VCaP (cell line): ENCODE results near the gene KIAA1549.

ENCODE experiments used
- H3K27ac ChIP-seq: fragments of 450-650 bp; 2 replicates; pipeline ENCODE4 v1.5.1; 2017
- TF ChIP-seq, protein P1 (sequence below): fragments of 450-650 bp; conservative IDR thresholded peaks from 2 replicates; pipeline ENCODE4 v1.5.1; 2017; ENCODE audit warnings: mild to moderate bottlenecking, moderate library complexity

KIAA1549 gene

DNA sequence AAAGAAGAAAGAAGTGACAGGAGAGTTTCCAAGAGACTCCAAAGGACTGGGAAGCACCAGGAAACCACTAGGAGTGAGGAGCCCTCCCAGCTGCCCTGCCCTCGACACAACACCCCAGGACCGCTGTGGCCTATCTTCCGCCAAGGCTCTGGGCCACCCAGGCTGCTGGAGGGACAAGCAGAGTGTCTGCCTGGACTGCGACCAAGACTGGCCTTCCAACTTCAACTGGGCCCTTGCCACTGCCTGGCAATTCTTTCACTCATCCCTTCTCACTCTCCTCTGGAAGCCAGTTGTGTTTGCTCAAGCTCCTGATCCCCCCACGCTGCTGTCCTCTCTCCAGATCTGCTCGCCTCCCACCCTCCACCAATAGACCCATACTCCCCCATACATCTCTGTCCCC lies 10.2 kb downstream of the KIAA1549 start:
- TF ChIP-seq, protein P1, sequence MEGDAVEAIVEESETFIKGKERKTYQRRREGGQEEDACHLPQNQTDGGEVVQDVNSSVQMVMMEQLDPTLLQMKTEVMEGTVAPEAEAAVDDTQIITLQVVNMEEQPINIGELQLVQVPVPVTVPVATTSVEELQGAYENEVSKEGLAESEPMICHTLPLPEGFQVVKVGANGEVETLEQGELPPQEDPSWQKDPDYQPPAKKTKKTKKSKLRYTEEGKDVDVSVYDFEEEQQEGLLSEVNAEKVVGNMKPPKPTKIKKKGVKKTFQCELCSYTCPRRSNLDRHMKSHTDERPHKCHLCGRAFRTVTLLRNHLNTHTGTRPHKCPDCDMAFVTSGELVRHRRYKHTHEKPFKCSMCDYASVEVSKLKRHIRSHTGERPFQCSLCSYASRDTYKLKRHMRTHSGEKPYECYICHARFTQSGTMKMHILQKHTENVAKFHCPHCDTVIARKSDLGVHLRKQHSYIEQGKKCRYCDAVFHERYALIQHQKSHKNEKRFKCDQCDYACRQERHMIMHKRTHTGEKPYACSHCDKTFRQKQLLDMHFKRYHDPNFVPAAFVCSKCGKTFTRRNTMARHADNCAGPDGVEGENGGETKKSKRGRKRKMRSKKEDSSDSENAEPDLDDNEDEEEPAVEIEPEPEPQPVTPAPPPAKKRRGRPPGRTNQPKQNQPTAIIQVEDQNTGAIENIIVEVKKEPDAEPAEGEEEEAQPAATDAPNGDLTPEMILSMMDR: no peak
- H3K27ac ChIP-seq: no peak overlapping the region; the same call in 1 of the 2 replicates

DNA sequence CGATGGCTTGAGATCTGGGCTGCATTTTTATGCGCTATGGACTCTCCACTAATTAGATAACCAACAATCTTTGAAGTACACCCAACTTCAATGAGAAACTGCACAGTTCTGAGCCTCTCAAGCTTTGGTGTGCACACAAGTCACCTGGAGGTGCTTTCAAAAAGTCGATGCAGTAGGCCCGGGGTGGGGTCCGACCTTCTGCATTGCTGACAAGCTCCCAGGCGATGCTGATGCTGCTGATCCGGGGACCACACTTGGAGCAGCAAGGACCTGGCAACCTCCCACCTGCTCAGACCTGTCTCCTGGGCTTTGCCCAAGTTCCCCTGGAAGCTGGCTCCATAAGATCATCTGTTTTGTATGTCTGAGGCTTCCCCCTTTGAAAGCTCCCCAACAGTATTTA lies 10.7 kb downstream of the KIAA1549 start:
- TF ChIP-seq, protein P1: no peak
- no peak overlapping the region; the same call in 1 of the 2 replicates for H3K27ac ChIP-seq

DNA sequence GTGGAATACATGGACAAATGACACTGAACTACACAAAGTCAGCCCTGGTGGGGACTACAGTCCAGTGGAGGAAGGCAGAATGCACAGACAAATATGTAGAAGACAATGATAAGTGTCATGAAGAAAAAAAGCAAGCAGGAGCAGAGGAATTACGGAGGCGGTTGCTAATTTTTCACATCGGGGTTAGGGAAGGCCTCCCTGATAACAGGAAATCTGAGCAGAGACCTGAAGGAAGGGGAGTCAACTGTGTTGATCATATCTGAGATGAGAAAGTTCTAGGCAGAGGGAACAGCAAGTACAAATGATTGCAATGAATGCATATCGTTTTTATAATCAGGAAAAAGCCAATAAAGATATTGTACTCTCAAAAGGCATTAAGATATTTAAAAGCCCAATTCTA lies 14.0 kb downstream of the KIAA1549 start:
- peak overlapping the region; percentile 87 for H3K27ac ChIP-seq
- TF ChIP-seq, protein P1: no peak

DNA sequence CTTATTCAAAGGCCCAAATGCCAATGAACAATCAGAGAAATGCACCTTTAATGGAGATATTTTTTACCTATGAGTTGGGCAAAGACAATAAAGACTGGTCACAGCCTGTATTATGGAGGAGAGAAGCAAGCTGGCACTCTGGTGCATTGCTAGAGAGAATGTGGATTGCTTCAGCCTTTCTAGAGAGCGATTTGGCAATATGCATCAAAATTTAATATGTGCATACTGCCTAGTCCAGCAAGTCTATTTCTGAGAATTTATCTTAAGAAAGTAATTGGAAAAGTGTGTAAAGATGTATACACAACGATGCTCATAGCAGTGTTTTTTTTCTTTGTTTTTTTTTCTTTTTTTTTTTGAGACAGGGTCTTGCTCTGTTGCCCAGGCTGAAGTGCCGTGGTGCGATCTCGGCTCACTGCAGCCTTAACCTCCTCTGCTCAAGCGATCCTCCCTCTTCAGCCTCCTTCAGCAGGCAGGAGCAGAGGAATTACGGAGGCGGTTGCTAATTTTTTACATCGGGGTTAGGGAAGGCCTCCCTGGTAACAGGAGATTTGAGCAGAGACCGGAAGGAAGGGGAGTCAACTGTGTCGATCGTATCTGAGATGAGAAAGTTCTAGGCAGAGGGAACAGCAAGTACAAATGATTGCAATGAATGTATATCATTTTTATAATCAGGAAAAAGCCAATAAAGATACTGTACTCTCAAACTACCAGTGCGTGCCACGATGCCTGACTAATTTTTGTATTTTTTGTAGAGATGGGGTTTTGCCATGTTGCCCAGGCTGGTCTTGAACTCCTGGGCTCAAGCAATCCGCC lies 16.4 kb downstream of the KIAA1549 start:
- H3K27ac ChIP-seq: peak overlapping the region; percentile 87
- TF ChIP-seq, protein P1: no peak

DNA sequence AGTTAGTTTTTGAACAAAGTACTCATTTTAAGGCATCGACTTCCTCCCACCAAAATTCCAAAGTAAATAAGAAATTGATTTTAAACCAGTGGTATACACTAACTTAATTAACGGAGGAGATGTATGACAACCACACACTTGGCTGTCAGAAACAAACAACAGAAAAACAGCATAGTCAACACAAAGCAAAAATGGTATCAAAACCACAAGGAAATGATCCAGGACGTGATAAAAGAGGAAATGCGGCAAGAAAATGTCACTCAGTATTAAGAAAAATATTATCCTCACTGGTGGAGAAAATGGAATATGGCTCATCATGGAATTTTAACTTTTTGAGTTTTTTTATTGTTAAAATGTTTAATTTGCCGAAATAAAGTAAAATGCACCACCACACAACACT lies 17.5 kb downstream of the KIAA1549 start:
- TF ChIP-seq, protein P1: no peak
- peak overlapping the region; percentile 87 for H3K27ac ChIP-seq

DNA sequence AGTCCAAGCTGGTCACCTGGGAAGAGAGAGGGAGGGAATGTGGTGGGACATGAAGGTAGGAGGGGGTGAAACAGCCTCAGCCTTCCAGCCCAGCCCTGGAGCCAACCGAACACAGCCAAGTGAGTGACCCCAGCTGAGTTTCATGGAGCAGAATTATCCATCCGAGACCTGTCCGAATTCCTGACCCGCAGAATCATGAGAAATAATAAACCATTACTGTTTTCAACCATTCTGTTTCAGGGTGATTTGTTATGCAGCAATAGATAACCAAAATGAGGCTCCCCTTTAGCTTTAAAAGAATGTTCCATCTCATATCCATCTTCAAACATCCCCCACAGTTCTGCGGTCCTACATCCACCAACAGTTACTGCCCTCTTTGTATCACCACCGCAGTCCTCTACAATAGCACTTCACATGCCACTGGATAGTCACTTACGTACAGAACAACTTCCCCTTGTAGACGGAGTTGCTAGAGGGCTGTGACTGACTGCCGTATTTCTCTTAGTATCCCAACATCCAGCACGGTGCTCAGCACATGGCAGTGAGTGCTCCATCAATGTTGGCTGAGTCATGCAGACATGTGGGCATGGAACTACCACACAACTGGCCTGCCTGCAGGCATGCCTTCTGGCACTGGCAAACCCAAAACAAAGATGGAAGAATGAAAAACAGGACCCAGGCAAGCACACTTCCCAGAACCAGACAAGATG lies 18.5 kb downstream of the KIAA1549 start:
- TF ChIP-seq, protein P1: no peak

DNA sequence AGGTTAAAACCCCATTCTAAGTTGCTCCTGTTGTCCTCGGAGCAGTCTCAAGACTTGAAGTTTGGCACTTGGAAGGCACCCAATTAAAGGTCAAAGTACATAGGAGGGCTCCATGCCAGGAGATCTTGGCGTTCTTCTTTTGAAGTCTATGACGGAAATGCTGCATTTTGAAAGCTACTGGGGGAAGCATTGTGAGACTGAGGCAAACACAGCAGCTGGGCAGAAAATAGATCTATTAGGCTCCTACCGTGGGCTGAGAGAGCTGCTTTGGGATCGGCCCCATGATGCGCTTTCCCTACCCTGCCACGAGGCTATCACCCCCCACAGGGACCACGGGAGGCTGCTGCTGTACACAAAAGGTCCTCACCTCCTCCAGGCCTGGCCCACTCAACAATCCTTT lies 20.0 kb downstream of the KIAA1549 start:
- TF ChIP-seq, protein P1: no peak
- peak overlapping the region; percentile 87 for H3K27ac ChIP-seq

More for the DNA sequence above, 18.5 kb downstream of the KIAA1549 start:
- peak overlapping the region; percentile 87 for H3K27ac ChIP-seq
